Measurements from ENCODE around the gene PDE6G.

The PDE6G gene

DNA sequence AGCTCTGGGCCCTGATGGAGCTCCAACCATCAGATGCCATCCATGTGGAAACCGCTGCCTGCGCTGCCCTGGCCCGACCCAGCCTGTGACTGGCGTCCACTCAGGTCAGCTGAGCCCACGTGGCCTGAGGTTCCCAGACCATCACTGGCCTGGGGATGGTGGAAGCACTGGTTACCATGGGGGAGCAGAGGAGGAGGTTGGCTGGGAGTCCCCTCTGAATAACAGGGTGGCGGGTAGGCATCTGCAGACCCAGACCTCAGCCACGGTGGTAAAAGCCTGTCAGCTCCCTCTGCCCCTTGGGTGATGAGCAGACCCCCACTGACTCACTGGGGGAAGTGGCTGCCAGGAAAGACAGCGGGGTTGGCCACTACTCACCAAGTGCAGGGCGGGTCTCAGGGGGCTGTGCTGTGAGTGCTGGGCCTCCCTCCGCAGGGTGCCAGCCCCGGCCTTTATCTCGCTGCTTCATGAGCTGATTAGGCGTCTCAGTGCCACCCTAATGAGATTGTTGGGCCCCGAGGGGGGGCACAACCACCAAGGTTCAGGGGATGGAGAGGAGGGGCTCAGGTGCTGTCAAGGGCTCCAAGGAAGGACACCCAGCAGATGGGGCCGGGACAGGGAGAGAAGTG is at the start of gene PDE6G:
Gene PDE6G, minus strand, starts transcription at position 425 of the 626 bp plus-strand sequence. CDS start 3,237 bp downstream, outside the sequence.
- no peak within 1 kb of the TSS for H3K4me3 ChIP-seq (ENCODE audit: low read depth, low read length)
- TF ChIP-seq, protein P1, sequence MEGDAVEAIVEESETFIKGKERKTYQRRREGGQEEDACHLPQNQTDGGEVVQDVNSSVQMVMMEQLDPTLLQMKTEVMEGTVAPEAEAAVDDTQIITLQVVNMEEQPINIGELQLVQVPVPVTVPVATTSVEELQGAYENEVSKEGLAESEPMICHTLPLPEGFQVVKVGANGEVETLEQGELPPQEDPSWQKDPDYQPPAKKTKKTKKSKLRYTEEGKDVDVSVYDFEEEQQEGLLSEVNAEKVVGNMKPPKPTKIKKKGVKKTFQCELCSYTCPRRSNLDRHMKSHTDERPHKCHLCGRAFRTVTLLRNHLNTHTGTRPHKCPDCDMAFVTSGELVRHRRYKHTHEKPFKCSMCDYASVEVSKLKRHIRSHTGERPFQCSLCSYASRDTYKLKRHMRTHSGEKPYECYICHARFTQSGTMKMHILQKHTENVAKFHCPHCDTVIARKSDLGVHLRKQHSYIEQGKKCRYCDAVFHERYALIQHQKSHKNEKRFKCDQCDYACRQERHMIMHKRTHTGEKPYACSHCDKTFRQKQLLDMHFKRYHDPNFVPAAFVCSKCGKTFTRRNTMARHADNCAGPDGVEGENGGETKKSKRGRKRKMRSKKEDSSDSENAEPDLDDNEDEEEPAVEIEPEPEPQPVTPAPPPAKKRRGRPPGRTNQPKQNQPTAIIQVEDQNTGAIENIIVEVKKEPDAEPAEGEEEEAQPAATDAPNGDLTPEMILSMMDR (IDR thresholded peaks at IDR 0.05; ENCODE audit: borderline replicate concordance, insufficient read depth, low read depth, low read length), result no peak

DNA sequence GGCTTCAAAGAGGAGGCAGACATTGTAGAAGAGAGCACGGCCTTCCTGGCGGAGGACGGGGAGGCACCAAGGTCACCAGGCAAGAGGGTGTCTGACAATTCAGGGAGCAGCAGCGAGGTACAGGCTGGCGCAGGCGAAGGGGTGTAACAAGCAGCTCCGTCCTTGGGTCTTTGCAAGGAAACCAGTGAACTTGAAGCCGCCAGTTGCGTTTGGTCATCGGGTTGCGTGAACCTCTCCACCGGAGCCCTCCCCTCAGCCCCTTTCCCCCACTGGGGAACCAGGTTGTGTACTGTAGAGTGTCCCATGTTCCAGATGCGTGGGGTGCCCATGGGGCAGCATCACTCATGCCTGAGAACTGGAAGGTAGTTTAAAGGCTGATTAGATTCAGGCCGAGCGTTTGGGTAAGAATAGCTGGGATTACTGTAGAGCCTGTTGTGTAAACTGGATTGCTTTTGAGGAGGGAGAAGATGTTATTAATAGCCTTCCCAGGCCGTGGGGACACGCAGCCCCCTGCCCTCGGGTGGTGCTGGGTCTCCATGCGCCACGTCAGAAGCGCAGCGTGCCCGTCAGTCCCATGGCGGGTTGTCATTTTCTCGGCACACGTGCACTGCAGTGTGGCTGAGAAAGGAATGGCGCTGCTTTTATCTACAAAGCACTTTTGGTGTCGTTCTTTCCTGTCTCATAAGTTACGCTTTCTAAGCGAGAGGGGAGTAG is 49.3 kb upstream of the PDE6G start:
- H3K4me3 ChIP-seq (ENCODE audit: low read depth, low read length), result no peak overlapping the region
- TF ChIP-seq, protein P1 (IDR thresholded peaks at IDR 0.05; ENCODE audit: borderline replicate concordance, insufficient read depth, low read depth, low read length), result no peak

DNA sequence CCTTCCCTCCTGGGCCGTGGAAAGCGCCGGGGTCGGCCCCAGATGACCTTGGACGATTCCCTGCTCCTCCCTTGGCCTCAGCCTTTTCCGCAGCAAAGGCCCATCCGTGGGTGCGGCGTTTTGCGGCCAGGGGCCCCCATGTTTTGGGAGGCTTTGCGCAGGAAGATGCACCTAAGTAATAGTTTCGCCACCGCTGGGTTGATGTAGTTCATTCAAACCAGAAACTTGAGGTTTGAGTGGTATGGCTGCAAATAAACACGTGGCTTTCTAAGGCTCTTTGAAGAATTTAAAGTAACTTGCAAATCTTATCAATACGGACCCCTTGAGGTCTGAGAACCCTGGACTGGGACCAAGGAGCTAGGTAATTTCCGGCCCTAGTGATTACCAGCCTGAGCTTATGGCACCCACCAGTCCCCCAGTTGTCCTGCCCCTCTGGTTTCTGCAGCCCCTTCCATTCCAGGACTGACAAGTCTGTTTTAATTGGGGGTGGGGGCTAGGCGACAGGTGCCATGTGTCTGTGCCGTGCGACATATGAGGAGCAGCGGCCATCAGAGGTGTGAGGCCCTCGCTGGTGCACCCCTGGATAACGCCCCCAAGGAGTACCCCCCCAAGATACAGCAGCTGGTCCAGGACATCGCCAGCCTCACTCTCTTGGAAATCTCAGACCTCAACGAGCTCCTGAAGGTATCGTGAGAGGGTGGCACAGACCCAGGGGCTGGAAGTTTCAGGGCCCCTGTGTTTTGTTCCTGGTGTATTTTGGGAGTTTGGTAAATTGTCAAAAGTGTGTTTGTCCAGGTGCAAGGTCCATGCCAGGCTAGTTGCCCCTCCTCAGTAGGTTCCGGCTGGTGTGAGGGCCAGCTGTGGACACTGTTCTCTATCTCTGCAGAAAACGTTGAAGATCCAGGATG is 47.7 kb upstream of the PDE6G start:
- TF ChIP-seq, protein P1 (IDR thresholded peaks at IDR 0.05; ENCODE audit: borderline replicate concordance, insufficient read depth, low read depth, low read length), result no peak
- peak overlapping the region; percentile 83 for H3K4me3 ChIP-seq (ENCODE audit: low read depth, low read length)

DNA sequence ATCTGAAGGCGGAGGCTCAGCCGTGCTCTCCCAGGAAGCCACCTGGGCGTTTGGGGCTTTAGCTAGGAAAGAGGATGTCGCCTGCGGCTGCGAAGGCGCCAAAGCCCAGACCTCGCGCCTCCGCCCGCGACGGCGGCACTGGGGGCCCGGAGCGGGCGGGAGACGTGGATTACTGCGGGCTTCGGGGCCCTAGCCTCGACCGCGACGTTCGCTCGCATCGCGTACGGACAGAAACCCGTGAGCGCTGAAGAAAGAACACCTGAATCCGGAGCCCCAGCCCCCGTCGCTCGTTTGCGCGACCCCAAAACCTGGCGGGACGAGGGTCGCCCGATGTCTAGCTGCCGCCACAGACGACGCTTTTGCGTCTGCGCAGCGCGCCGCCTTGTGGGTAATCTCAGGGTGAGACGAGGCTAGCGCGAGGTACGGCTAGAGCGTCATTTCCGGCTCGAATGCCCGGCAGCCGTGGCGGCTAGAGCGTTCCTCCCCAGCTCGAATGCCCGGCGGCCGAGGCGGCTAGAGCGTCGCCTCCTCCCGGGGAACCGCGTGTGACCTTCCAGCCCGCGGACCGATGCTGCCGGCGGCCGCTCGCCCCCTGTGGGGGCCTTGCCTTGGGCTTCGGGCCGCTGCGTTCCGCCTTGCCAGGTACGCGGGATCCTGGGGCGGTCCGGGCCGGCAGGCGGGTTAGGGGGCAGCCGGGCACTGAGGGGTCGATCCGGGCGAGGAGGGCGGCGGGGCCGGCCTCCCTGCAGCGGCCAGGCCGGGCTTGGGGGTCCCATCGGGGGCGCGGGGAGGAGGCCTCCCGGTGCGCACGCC is 46.8 kb upstream of the PDE6G start, which contains the start of gene MRPL12:
Gene MRPL12, plus strand, starts transcription at position 434 of the 813 bp plus-strand sequence. Its CDS starts 135 bp downstream, at position 569.
- TF ChIP-seq, protein P1 (IDR thresholded peaks at IDR 0.05; ENCODE audit: borderline replicate concordance, insufficient read depth, low read depth, low read length), result no peak
- peak within 1 kb of the TSS; percentile 83 for H3K4me3 ChIP-seq (ENCODE audit: low read depth, low read length)

DNA sequence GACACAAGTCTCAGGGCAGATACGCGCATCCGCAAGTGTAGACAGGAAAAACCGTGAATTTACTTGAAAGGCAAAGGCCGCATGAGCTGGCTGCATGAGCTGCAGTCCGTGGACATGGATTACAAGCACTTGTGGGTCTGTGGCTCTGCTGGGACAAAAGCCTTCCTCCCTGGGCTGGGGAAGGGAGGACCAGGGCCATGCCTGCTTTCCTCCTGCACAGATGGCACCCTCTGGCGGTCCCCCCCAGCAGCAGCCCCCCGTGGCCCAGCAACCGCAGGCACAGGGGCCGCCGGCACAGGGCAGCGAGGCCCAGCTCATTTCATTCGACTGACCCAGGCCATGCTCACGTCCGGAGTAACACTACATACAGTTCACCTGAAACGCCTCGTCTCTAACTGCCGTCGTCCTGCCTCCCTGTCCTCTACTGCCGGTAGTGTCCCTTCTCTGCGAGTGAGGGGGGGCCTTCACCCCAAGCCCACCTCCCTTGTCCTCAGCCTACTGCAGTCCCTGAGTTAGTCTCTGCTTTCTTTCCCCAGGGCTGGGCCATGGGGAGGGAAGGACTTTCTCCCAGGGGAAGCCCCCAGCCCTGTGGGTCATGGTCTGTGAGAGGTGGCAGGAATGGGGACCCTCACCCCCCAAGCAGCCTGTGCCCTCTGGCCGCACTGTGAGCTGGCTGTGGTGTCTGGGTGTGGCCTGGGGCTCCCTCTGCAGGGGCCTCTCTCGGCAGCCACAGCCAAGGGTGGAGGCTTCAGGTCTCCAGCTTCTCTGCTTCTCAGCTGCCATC is 45.1 kb upstream of the PDE6G start:
- H3K4me3 ChIP-seq (ENCODE audit: low read depth, low read length), result peak overlapping the region; percentile 83
- TF ChIP-seq, protein P1 (IDR thresholded peaks at IDR 0.05; ENCODE audit: borderline replicate concordance, insufficient read depth, low read depth, low read length), result no peak

Data from GM12875 (cell line).